Choroid plexus epithelial cell (primary cell): ENCODE results near the gene HES1.

Experiments
- DNase-seq: peaks from one replicate; pipeline ENCODE4 v3.0.0-alpha.2; 2010; ENCODE audit warnings: low read depth
- H3K4me3 ChIP-seq: 2 replicates; pipeline ENCODE4 v1.5.1; 2011; ENCODE audit warnings: low read depth, mild to moderate bottlenecking, control low read depth, low read length, moderate library complexity
- CTCF ChIP-seq: conservative IDR thresholded peaks from 2 replicates; pipeline ENCODE4 v1.5.1; 2011; ENCODE audit warnings: low read depth, mild to moderate bottlenecking, control low read depth, inconsistent platforms, low read length, moderate library complexity

Gene HES1

DNA sequence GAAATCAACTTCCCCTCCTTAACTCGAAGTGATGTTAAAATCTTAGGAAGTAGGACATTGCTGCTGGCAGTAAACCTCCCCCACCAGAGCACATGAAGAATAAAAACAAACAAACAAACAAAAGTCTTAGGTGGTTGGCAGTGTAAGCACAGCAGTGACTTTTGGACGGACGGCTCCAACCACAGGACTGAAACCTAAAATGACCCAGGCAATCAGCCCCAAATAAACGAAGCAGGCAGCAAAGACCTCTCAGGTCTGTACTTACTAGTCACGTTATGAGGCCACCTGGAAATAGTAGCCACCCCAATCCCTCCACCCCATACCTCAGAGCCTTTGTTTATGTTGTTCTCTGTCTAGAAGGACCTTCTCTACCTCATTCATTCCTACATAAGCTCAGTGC lies 33.5 kb upstream of the HES1 start:
- TF ChIP-seq CTCF = no peak
- no peak for DNase-seq
- H3K4me3 ChIP-seq = no peak overlapping the region

GRCh38 chr3:194103505-194103904 lies 32.4 kb upstream of the HES1 start:
- DNase-seq = no peak
- no peak overlapping the region for H3K4me3 ChIP-seq
- no peak for TF ChIP-seq CTCF

DNA sequence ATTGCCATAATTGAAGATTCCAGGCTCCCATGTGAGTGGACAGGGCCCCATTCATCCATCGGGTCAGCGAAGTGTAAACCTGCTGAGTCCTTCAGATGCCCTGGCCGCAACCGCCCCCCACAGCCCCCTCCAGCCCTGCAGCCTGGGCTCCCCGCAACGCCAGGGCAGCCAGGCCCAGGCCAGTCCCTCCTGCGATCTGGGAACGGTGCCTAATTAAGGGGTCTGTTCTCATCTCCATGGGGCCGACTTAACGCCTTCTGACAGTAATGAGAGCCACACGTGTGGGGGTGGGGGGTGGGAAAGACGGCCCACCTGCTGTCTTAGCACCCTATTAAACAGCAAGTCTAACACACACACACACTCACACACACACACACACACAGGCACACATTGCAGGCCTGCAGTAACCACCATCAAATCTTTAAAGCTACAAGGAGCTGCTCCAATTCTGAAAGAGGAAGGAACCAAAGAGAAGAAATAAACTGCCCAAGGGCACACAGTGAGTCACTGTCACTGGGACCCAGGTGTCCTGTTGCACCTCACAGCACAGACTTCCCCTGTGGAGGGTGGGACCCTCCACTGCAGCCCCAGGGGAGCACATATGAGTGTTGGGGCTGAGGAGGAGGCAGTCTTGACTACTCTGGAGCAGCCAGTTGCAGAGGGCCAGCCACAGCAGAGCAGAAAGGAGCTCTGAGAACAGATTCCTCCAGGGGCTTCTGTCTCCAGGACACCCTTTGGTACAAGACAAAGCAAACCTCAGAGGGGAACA lies 31.8 kb upstream of the HES1 start:
- DNase-seq = no peak
- no peak for TF ChIP-seq CTCF
- H3K4me3 ChIP-seq = no peak overlapping the region

GRCh38 chr3:194105292-194105691 lies 30.7 kb upstream of the HES1 start:
- TF ChIP-seq CTCF = no peak
- H3K4me3 ChIP-seq = no peak overlapping the region
- no peak for DNase-seq

GRCh38 chr3:194107107-194107506 lies 28.8 kb upstream of the HES1 start:
- no peak for TF ChIP-seq CTCF
- no peak for DNase-seq
- H3K4me3 ChIP-seq = no peak overlapping the region

DNA sequence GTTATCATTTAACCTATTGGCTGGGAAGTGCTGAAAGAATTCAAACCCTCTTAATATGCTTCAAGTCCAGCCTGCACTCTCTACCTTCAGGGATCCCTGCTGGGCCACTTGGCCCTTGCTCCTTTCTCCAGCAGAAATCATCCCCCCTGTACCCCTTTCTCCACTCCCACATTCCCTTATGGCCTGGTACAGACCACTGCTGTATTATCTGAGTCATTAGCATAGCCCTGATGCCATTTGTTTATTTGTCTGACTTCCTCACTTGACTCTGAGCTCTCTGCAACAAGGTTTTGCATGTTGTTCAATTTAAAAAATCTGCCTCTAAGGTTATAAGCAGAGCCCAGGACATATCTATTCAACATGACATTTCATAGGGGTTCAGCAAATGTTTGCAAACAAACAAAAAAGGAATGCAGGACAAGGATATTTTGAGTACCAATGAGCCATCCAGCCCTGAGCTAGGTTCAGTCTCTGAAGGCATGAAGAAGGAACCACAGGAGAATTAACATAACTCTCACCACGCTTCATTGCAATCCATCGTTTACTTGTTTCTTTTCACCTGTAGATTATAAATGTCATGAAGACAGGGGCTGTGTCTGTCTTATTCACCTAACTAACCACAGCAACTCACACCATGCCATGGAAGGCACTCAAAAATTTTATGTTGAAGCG lies 26.6 kb upstream of the HES1 start:
- no peak overlapping the region for H3K4me3 ChIP-seq
- no peak for DNase-seq
- no peak for TF ChIP-seq CTCF

DNA sequence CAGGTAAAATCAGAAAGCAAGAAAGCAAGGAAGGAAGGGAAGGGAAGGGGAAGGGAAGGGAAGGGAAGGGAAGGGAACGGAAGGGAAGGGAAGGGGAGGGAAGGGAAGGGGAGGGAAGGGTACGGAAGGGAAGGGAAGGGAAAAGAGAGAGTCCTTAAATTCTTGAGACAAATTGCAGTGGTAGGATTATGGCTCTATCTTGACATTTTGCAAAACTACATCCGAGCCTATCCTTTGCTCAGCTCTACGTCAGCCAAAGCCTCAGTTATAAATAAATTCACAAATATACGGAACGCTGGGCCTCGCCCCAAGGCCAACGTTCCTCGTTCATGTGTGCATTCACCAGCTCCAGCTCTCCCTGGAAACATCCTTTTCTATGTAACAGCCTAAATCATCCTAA lies 25.5 kb upstream of the HES1 start:
- no peak for TF ChIP-seq CTCF
- no peak overlapping the region for H3K4me3 ChIP-seq
- no peak for DNase-seq
